ENCODE results near the gene CHN1. TPM values are rescaled to one million over a fixed set of nuclear protein-coding genes. Genes with fewer than 3 reads are reported as not detected.

The CHN1 gene
- total RNA-seq, 1 donor from 2014 or later = 14.2 TPM

DNA sequence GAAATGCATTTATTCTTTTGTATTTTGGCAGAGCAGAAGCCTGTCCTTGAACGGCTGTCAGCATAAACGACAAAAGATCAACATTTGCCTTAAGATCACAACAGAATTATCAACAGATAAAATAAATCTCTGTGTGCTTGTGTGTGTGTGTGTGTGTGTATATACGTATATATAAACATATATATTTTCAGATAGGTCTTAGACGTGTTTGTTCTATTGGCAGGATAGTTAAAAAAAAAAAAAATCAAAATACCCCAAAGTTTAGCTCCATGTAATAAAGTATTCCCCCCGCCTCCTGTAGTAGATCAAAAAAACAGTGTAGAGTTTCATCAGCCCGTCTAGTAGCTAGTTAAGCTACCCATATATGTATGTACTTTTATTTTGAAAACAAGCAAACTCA is 107.9 kb downstream of the CHN1 start:
- no peak for DNase-seq
- Histone ChIP-seq H3K4me1 (peaks cover under 1% of the 10 kb centered on the region), H3K27me3 (ENCODE audit: low read depth) (no peaks in the 10 kb centered on the region), H3K4me3 (no peak overlapping the region), H3K9me3 (replicated peaks) (no peaks in the 10 kb centered on the region), H3K27ac (replicated peaks) (no peak overlapping the region), H3K36me3 (no peaks in the 10 kb centered on the region)
- intact Hi-C loops (cut with micrococcal nuclease) = no loop called here
- TF ChIP-seq, protein P1, sequence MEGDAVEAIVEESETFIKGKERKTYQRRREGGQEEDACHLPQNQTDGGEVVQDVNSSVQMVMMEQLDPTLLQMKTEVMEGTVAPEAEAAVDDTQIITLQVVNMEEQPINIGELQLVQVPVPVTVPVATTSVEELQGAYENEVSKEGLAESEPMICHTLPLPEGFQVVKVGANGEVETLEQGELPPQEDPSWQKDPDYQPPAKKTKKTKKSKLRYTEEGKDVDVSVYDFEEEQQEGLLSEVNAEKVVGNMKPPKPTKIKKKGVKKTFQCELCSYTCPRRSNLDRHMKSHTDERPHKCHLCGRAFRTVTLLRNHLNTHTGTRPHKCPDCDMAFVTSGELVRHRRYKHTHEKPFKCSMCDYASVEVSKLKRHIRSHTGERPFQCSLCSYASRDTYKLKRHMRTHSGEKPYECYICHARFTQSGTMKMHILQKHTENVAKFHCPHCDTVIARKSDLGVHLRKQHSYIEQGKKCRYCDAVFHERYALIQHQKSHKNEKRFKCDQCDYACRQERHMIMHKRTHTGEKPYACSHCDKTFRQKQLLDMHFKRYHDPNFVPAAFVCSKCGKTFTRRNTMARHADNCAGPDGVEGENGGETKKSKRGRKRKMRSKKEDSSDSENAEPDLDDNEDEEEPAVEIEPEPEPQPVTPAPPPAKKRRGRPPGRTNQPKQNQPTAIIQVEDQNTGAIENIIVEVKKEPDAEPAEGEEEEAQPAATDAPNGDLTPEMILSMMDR (IDR thresholded peaks at IDR 0.05; ENCODE audit: borderline replicate concordance) = no peak

DNA sequence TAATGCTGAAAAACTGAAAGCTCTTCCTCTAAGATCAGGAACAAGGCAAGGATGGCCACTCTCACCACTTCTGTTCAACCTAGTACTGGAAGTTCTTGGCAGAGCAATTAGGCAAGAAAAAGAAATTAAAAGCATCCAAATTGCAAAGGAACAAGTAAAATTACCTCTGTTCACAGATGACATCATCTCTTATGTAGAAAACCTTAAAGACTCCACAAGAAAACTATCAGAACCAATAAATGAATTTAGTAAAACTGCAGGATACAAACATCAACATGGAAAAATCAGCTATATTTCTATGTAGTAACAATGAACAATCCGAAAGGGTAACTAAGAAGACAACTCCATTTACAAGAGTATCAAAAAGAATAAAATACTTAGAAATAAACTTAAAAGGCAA is 112.2 kb downstream of the CHN1 start:
- TF ChIP-seq, protein P1 (IDR thresholded peaks at IDR 0.05; ENCODE audit: borderline replicate concordance) = no peak
- no peak for DNase-seq
- Histone ChIP-seq H3K9me3 (replicated peaks) (no peaks in the 10 kb centered on the region), H3K27me3 (ENCODE audit: low read depth) (no peaks in the 10 kb centered on the region), H3K27ac (replicated peaks) (no peak overlapping the region), H3K4me1 (no peaks in the 10 kb centered on the region), H3K4me3 (no peak overlapping the region), H3K36me3 (no peaks in the 10 kb centered on the region)
- intact Hi-C loops (cut with micrococcal nuclease) = no loop called here

DNA sequence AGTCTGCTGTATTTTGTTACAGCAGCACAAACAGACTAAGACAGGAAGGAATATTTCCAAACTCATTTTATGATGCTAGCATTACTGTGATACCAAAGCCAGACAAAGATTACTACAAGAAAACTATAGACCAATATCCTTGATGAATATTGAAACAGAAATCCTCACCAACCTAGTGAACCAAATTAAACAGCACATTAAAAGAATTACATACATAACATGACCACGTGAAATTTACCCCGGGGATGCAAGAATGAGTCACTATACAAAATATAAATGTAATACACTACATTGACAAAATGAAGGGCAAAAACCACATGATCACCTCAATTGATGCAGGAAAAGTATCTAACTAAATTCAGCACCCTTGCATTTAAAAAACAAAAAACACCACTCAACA is 112.6 kb downstream of the CHN1 start:
- Histone ChIP-seq H3K27ac (replicated peaks) (no peak overlapping the region), H3K4me3 (no peak overlapping the region)

DNA sequence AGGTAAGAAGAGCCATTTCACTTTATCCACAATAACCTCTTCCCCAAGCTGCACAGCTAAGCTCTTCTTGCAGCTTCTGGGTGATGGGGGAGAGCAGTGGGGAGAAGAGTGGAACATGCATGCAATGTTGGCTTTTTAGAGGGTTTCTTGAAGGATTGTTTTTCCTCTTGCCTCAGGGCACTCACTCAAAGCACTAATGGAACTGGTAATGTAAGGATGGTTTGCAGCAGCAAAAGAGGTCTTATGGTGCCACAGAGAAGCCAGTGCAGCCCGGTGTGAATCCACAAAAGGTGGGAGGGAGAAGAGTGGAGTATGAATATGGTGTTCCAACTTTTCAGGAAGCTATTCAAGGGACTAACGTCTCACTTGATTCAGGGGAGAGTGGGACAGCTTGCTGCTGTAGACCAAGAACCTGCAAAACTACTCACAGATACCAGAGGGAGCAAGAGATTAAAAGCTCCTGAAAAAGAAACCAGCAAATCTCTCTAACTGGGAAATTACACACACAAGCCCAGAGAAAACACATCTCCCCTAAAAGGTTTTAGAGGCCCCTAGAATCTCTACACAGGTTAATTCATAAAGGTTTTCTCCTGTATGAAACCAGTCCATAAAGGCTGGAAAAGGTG is 116.4 kb downstream of the CHN1 start:
- Histone ChIP-seq H3K4me3 (no peak overlapping the region), H3K4me1 (no peaks in the 10 kb centered on the region), H3K9me3 (replicated peaks) (no peaks in the 10 kb centered on the region), H3K36me3 (no peaks in the 10 kb centered on the region), H3K27ac (replicated peaks) (no peak overlapping the region), H3K27me3 (ENCODE audit: low read depth) (no peaks in the 10 kb centered on the region)
- DNase-seq = no peak
- intact Hi-C loops (cut with micrococcal nuclease) = no loop called here
- TF ChIP-seq, protein P1 (IDR thresholded peaks at IDR 0.05; ENCODE audit: borderline replicate concordance) = no peak

More for the DNA sequence above, 112.6 kb downstream of the CHN1 start:
- DNase-seq = no peak
- Histone ChIP-seq H3K36me3 (no peaks in the 10 kb centered on the region), H3K27me3 (ENCODE audit: low read depth) (no peaks in the 10 kb centered on the region), H3K4me1 (no peaks in the 10 kb centered on the region), H3K9me3 (replicated peaks) (no peaks in the 10 kb centered on the region)
- intact Hi-C loops (cut with micrococcal nuclease) = no loop called here
- TF ChIP-seq, protein P1 (IDR thresholded peaks at IDR 0.05; ENCODE audit: borderline replicate concordance) = no peak

DNA sequence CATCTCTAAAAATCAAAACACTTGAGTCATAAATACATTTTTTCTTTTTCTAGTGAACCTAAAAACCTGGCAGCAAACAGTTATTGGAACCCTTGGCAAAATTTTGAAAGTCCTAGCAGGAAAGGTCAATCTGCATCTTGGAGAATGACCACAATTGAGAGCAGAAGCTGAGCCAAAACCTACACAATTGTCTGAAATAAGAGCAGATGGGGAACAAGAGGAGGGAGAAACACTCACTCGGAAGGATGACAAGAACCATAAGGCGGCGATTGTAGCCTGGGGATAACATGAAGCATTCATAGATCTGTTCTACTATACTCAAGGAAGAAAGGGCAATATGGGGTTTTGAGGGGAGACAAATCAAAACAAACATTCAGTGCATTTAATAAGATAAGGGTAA is 117.0 kb downstream of the CHN1 start:
- no peak for DNase-seq
- Histone ChIP-seq H3K4me1 (no peaks in the 10 kb centered on the region), H3K27ac (replicated peaks) (no peak overlapping the region), H3K36me3 (no peaks in the 10 kb centered on the region), H3K4me3 (no peak overlapping the region), H3K9me3 (replicated peaks) (no peaks in the 10 kb centered on the region), H3K27me3 (ENCODE audit: low read depth) (no peaks in the 10 kb centered on the region)
- TF ChIP-seq, protein P1 (IDR thresholded peaks at IDR 0.05; ENCODE audit: borderline replicate concordance) = no peak
- intact Hi-C loops (cut with micrococcal nuclease) = no loop called here

All from left ventricle myocardium inferior (tissue), 1 donor.